ENCODE measurements around the gene SSC5D. TPM values are rescaled to one million over a fixed set of nuclear protein-coding genes. Genes with fewer than 3 reads are reported as not detected.

SSC5D gene
- total and polyA plus RNA-seq, 9 of the 15 experiments (the other 6 are each of a cell fraction or from before 2014, with no cell fraction given), result 0.04 to 0.71 (median 0.14) TPM; not detected in 2

- TF ChIP-seq FOXA1 (IDR thresholded peaks at IDR 0.05; ENCODE audit: borderline replicate concordance) (no peak), TSHZ1 (CRISPR knock-in tag; IDR thresholded peaks at IDR 0.05) (no peak), E4F1 (CRISPR knock-in tag; IDR thresholded peaks at IDR 0.05; ENCODE audit: borderline replicate concordance) (no peak), AFF1 (IDR thresholded peaks at IDR 0.05; ENCODE audit: low read depth in 1 of 2, partially characterized antibody in 2 of 2) (no peak), ZNF740 (CRISPR knock-in tag; IDR thresholded peaks at IDR 0.05) (no peak), ZNF740 (tag; IDR thresholded peaks at IDR 0.05) (no peak), GABPA (tag; conservative IDR thresholded peaks at IDR 0.05; ENCODE audit: low read depth) (no peak), TCF3 (CRISPR knock-in tag; IDR thresholded peaks at IDR 0.05) (peak; percentile 81), TFAM (CRISPR knock-in tag; conservative IDR thresholded peaks at IDR 0.05) (no peak), ETV1 (tag; conservative IDR thresholded peaks at IDR 0.05; ENCODE audit: low read depth) (no peak), RFX1 (IDR thresholded peaks at IDR 0.05) (no peak), MNT (conservative IDR thresholded peaks at IDR 0.05) (no peak), SMARCE1 (IDR thresholded peaks at IDR 0.05) (no peak), ESRRB (CRISPR knock-in tag; IDR thresholded peaks at IDR 0.05; ENCODE audit: borderline replicate concordance) (no peak)
Measured at GRCh38 chr19:55443824-55444480, 44.3 kb upstream of the SSC5D start (continued).
